HUES6 (cell line): ENCODE measurements around the gene STAMBPL1.
A peak's percentile ranks its signal among the peaks of the same experiment; 100 is the strongest.

ENCODE experiments used
- H3K27ac ChIP-seq: 2 replicates; pipeline ENCODE4 v1.7.0; 2013; ENCODE audit warnings: low read depth, mild to moderate bottlenecking, low read length, inconsistent platforms
- H3K27me3 ChIP-seq: 2 replicates; pipeline ENCODE4 v1.6.1; 2013; ENCODE audit warnings: low read length; ENCODE audit not compliant: control insufficient read depth, insufficient read depth
- H3K36me3 ChIP-seq: 2 replicates; pipeline ENCODE4 v1.6.1; 2013; ENCODE audit warnings: low read length; ENCODE audit not compliant: control insufficient read depth, insufficient read depth
- H3K4me1 ChIP-seq: 2 replicates; pipeline ENCODE4 v1.6.1; 2013; ENCODE audit warnings: low read length; ENCODE audit not compliant: control insufficient read depth, insufficient read depth
- H3K4me3 ChIP-seq: 2 replicates; pipeline ENCODE4 v1.5.1; 2013; ENCODE audit warnings: low read depth, low read length
- H3K9ac ChIP-seq: one replicate; pipeline ENCODE4 v1.6.1; 2013; ENCODE audit warnings: mild to moderate bottlenecking, low read length
- H3K9me3 ChIP-seq: 2 replicates; pipeline ENCODE4 v1.6.1; 2013; ENCODE audit warnings: low read depth, low read length; ENCODE audit not compliant: control insufficient read depth, insufficient read depth

The STAMBPL1 gene

GRCh38 chr10:88857831-88858230, 22.2 kb upstream of the STAMBPL1 start:
- H3K4me1 ChIP-seq = no peaks in the 10 kb centered on the region
- no peaks in the 10 kb centered on the region for H3K9me3 ChIP-seq
- H3K36me3 ChIP-seq = no peaks in the 10 kb centered on the region
- no peak overlapping the region for H3K9ac ChIP-seq
- H3K4me3 ChIP-seq = no peak overlapping the region
- H3K27me3 ChIP-seq = no peaks in the 10 kb centered on the region
- no peak overlapping the region for H3K27ac ChIP-seq

GRCh38 chr10:88858491-88858890, 21.6 kb upstream of the STAMBPL1 start:
- no peak overlapping the region for H3K4me3 ChIP-seq
- H3K4me1 ChIP-seq = no peaks in the 10 kb centered on the region
- no peaks in the 10 kb centered on the region for H3K9me3 ChIP-seq
- no peak overlapping the region for H3K9ac ChIP-seq
- no peaks in the 10 kb centered on the region for H3K27me3 ChIP-seq
- H3K27ac ChIP-seq = no peak overlapping the region
- no peaks in the 10 kb centered on the region for H3K36me3 ChIP-seq

DNA sequence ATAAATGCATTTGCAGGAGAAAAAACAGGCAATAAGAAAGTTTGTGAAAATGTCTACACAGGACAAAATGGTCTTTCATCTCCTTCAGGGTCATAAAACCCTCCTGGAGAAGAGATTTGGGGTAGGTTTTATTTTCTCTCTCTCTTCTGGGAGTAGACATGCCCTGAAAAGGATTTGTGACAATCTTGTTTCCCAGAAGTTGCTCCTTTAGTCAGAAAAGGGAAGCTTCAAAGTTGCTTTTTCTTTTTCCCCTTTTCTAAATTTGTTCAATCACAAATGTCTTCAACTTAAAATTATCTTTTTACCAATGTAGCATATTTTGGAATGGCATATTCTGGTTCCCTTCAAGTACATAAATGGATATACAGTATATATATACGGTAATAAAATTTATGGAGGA, 19.0 kb upstream of the STAMBPL1 start:
- H3K9ac ChIP-seq = no peak overlapping the region
- no peak overlapping the region for H3K27ac ChIP-seq
- no peaks in the 10 kb centered on the region for H3K4me1 ChIP-seq
- H3K4me3 ChIP-seq = no peak overlapping the region
- H3K27me3 ChIP-seq = no peaks in the 10 kb centered on the region
- no peaks in the 10 kb centered on the region for H3K9me3 ChIP-seq
- no peaks in the 10 kb centered on the region for H3K36me3 ChIP-seq

- H3K9ac ChIP-seq = no peak overlapping the region
- H3K27me3 ChIP-seq = no peaks in the 10 kb centered on the region
- no peaks in the 10 kb centered on the region for H3K4me1 ChIP-seq
- no peak overlapping the region for H3K4me3 ChIP-seq
- H3K27ac ChIP-seq = no peak overlapping the region
- H3K36me3 ChIP-seq = no peaks in the 10 kb centered on the region
- H3K9me3 ChIP-seq = no peaks in the 10 kb centered on the region
These were observed 14.7 kb upstream of the STAMBPL1 start for GRCh38 chr10:88865281-88865876.

GRCh38 chr10:88866454-88866853, 13.6 kb upstream of the STAMBPL1 start:
- Histone ChIP-seq H3K9me3 (no peaks in the 10 kb centered on the region), H3K27ac (no peak overlapping the region), H3K36me3 (no peaks in the 10 kb centered on the region), H3K9ac (no peak overlapping the region), H3K27me3 (no peaks in the 10 kb centered on the region), H3K4me3 (no peak overlapping the region), H3K4me1 (no peaks in the 10 kb centered on the region)

- no peaks in the 10 kb centered on the region for H3K27me3 ChIP-seq
- H3K9ac ChIP-seq = no peak overlapping the region
- no peaks in the 10 kb centered on the region for H3K9me3 ChIP-seq
- H3K4me1 ChIP-seq = no peaks in the 10 kb centered on the region
- no peak overlapping the region for H3K4me3 ChIP-seq
- no peaks in the 10 kb centered on the region for H3K36me3 ChIP-seq
- H3K27ac ChIP-seq = no peak overlapping the region
These were observed 10.0 kb upstream of the STAMBPL1 start for GRCh38 chr10:88870089-88870488.

GRCh38 chr10:88873757-88874156, 6.3 kb upstream of the STAMBPL1 start:
- H3K27me3 ChIP-seq = peaks cover 15% of the 10 kb centered on the region
- no peaks in the 10 kb centered on the region for H3K9me3 ChIP-seq
- H3K27ac ChIP-seq = no peak overlapping the region
- H3K4me3 ChIP-seq = no peak overlapping the region
- H3K9ac ChIP-seq = no peak overlapping the region
- no peaks in the 10 kb centered on the region for H3K4me1 ChIP-seq
- H3K36me3 ChIP-seq = no peaks in the 10 kb centered on the region

- no peak overlapping the region for H3K27ac ChIP-seq
- no peaks in the 10 kb centered on the region for H3K9me3 ChIP-seq
- H3K36me3 ChIP-seq = no peaks in the 10 kb centered on the region
- no peak overlapping the region for H3K9ac ChIP-seq
- H3K27me3 ChIP-seq = peaks cover 20% of the 10 kb centered on the region
- H3K4me3 ChIP-seq = no peak overlapping the region
- no peaks in the 10 kb centered on the region for H3K4me1 ChIP-seq
These were observed 5.8 kb upstream of the STAMBPL1 start for GRCh38 chr10:88874281-88874680.

GRCh38 chr10:88875081-88875480, 5.0 kb upstream of the STAMBPL1 start:
- no peak overlapping the region for H3K4me3 ChIP-seq
- H3K27ac ChIP-seq = no peak overlapping the region
- H3K4me1 ChIP-seq = no peaks in the 10 kb centered on the region
- no peaks in the 10 kb centered on the region for H3K36me3 ChIP-seq
- no peak overlapping the region for H3K9ac ChIP-seq
- H3K27me3 ChIP-seq = peaks cover 28% of the 10 kb centered on the region
- no peaks in the 10 kb centered on the region for H3K9me3 ChIP-seq

DNA sequence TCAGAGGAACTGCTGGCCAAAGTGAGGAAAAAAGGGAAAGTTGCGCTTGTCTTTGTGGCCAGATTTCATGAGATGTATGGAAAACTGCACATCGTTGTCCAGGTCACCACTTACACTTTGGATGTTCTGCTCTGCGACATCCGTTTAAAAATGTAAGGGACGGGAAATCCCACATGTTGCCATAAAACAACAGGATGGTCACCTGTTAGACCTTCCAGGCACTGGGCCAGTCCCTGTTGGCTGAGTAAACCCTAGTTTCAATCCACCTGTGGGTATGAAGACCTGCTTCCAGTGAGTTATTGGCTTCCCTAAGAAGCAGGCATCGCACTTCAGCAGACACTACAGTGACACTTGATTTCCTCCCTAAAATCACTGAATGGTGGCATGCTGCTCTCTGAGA, 2.7 kb upstream of the STAMBPL1 start:
- Histone ChIP-seq H3K9ac (no peak overlapping the region), H3K9me3 (no peaks in the 10 kb centered on the region), H3K27me3 (peaks cover 47% of the 10 kb centered on the region), H3K36me3 (no peaks in the 10 kb centered on the region), H3K27ac (no peak overlapping the region), H3K4me1 (no peaks in the 10 kb centered on the region), H3K4me3 (no peak overlapping the region)

- Histone ChIP-seq H3K9ac (peak overlapping the region; percentile 60), H3K36me3 (no peaks in the 10 kb centered on the region), H3K9me3 (no peaks in the 10 kb centered on the region), H3K27ac (no peak overlapping the region), H3K4me3 (peak overlapping the region; percentile 89), H3K4me1 (no peaks in the 10 kb centered on the region), H3K27me3 (peaks cover 47% of the 10 kb centered on the region)
These were observed 434 bp downstream of the STAMBPL1 start for GRCh38 chr10:88880282-88881076.
